K562 (cell line): ENCODE measurements around the gene OPRL1. TPM values are rescaled to one million over a fixed set of nuclear protein-coding genes. Genes with fewer than 3 reads are reported as not detected.

ENCODE experiments used
- AFF1 ChIP-seq, 2 experiments: fragments of 450-650 bp; IDR thresholded peaks; 2 replicates each; pipeline ENCODE4 v1.6.1; 2018; ENCODE audit warnings: mild to moderate bottlenecking in 2 of 2, low read depth in 1 of 2; ENCODE audit not compliant: partially characterized antibody in 2 of 2
- ESRRA ChIP-seq: fragments of 450-650 bp; IDR thresholded peaks from 2 replicates; pipeline ENCODE4 v1.6.1; 2014; ENCODE audit warnings: low read depth, mild to moderate bottlenecking, moderate library complexity, borderline replicate concordance
- GTF3C2 ChIP-seq: IDR thresholded peaks from 3 replicates; pipeline ENCODE4 v1.6.1; 2011; ENCODE audit warnings: borderline replicate concordance, mild to moderate bottlenecking, moderate library complexity; ENCODE audit not compliant: insufficient read length; ENCODE audit errors: extremely low read depth
- HDAC6 ChIP-seq: IDR thresholded peaks from 2 replicates; pipeline ENCODE4 v1.6.1; 2012; ENCODE audit warnings: low read depth, mild to moderate bottlenecking, control low read depth, inconsistent platforms, low read length, moderate library complexity
- HMGN3 ChIP-seq: IDR thresholded peaks from 2 replicates; pipeline ENCODE4 v1.6.1; 2011; ENCODE audit warnings: borderline replicate concordance, low read depth, mild to moderate bottlenecking, mixed read lengths, low read length; ENCODE audit not compliant: insufficient read length; ENCODE audit errors: extremely low read depth
- HOXB6 ChIP-seq: fragments of 250-450 bp; sonication (Bioruptor Pico); IDR thresholded peaks from 2 replicates; pipeline ENCODE4 v1.5.1; 2022; ENCODE audit warnings: mild to moderate bottlenecking, borderline replicate concordance
- MCM5 ChIP-seq: fragments of 450-650 bp; IDR thresholded peaks from 2 replicates; pipeline ENCODE4 v1.6.1; 2016; ENCODE audit warnings: low read depth
- MEIS2 ChIP-seq: fragments of 450-650 bp; IDR thresholded peaks from 2 replicates; pipeline ENCODE4 v1.6.1; 2014; ENCODE audit warnings: mild to moderate bottlenecking; ENCODE audit not compliant: partially characterized antibody
- NCOA1 ChIP-seq: fragments of 450-650 bp; IDR thresholded peaks from 2 replicates; pipeline ENCODE4 v1.6.1; 2016; ENCODE audit warnings: low read depth
- SMARCA5 ChIP-seq: fragments of 450-650 bp; IDR thresholded peaks from 2 replicates; pipeline ENCODE4 v1.6.1; 2016
- STAG1 ChIP-seq: sonication (generic); formaldehyde crosslinking; IDR thresholded peaks from 2 replicates; pipeline ENCODE4 v1.5.0; 2020; ENCODE audit warnings: missing genetic modification reagents, borderline replicate concordance
- TCFL5 ChIP-seq: fragments of 250-450 bp; sonication (Bioruptor Pico); conservative IDR thresholded peaks from 2 replicates; pipeline ENCODE4 v1.6.1; 2021; ENCODE audit warnings: mild to moderate bottlenecking, moderate library complexity, matching md5 sums
- TEAD2 ChIP-seq: fragments of 450-650 bp; IDR thresholded peaks from 2 replicates; pipeline ENCODE4 v1.6.1; 2016; ENCODE audit warnings: missing genetic modification characterization, control low read depth, missing compliant biosample characterization
- THAP12 ChIP-seq: fragments of 250-450 bp; sonication (Bioruptor Pico); IDR thresholded peaks from 2 replicates; pipeline ENCODE4 v1.9.0; 2021; ENCODE audit warnings: mild to moderate bottlenecking, inconsistent platforms
- XRCC3 ChIP-seq: fragments of 450-650 bp; IDR thresholded peaks from 2 replicates; pipeline ENCODE4 v1.6.1; 2017; ENCODE audit warnings: mild to moderate bottlenecking, moderate library complexity
- ZNF124 ChIP-seq: sonication (generic); formaldehyde crosslinking; IDR thresholded peaks from 2 replicates; pipeline ENCODE4 v1.8.1; 2022; ENCODE audit warnings: missing genetic modification reagents
- ZNF175 ChIP-seq: fragments of 200-800 bp; sonication (Bioruptor generic); IDR thresholded peaks from 2 replicates; pipeline ENCODE4 v1.6.1; 2016; ENCODE audit warnings: low read depth, mild to moderate bottlenecking, missing genetic modification characterization, missing compliant biosample characterization
- ZNF57 ChIP-seq: fragments of 450-650 bp; formaldehyde crosslinking; IDR thresholded peaks from 2 replicates; pipeline ENCODE4 v1.4.0; 2020; ENCODE audit warnings: mild to moderate bottlenecking, moderate library complexity
- ZNF699 ChIP-seq: fragments of 250-450 bp; sonication (Bioruptor Pico); IDR thresholded peaks from 2 replicates; pipeline ENCODE4 v1.8.0; 2021; ENCODE audit warnings: mild to moderate bottlenecking, moderate library complexity; ENCODE audit not compliant: insufficient replicate concordance
- polyA plus RNA-seq, 8 experiments: library from polyadenylated mRNA; depleted of rRNA in 4 of 8; stranded (reverse) in 5 of 8; unstranded in 3 of 8; fragments of >200 nt; fragmentation: Nextera tagmentation in 2 of 8; fragmentation: Illumina TruSeq in 1 of 8; extraction: Ambion mirVana in 2 of 8; extraction: Trizol in 1 of 8; gene quantifications; 2 replicates each; pipeline versions ENCODE4 v1.2.1 to v1.2.3, GENCODE V29; 2011 to 2014; ENCODE audit warnings: inconsistent platforms in 1 of 8, missing spikeins in 1 of 8
- total RNA-seq, 7 experiments: library from RNA; depleted of rRNA in 6 of 7; stranded (reverse); fragments of >200 nt in 6 of 7; fragmentation: Illumina TruSeq in 2 of 7; extraction: Trizol in 2 of 7; gene quantifications; 2 replicates each; pipeline versions ENCODE4 v1.2.1 to v1.2.3, GENCODE V29; 2011 to 2021; ENCODE audit warnings: low replicate concordance in 1 of 7

OPRL1 gene
- total and polyA plus RNA-seq, 9 of the 15 experiments (the other 6 are each of a cell fraction or from before 2014, with no cell fraction given) = 0.06 to 0.33 (median 0.11) TPM; not detected in 2

GRCh38 chr20:64062596-64063388 lies 17.1 kb upstream of the OPRL1 start, which contains the start of gene TCEA2 (continued):
- TF ChIP-seq THAP12 (CRISPR knock-in tag) = 0 out of 2 replicates have a peak, but pooled peaks have one; percentile 1
- no peak for TF ChIP-seq MEIS2
- TF ChIP-seq ESRRA = peak; percentile 15; the same call in 1 of the 2 replicates
- TF ChIP-seq ZNF175 (CRISPR knock-in tag) = peak; percentile 94
- TF ChIP-seq ZNF699 = no peak
- peak in 1 of 2 experiments; percentile 97 for TF ChIP-seq AFF1 (IDR thresholded peaks at IDR 0.05; ENCODE audit: low read depth in 1 of 2, partially characterized antibody in 2 of 2)
- TF ChIP-seq HMGN3 = no peak
- no peak for TF ChIP-seq TEAD2 (tag)
- TF ChIP-seq SMARCA5 = no peak
- TF ChIP-seq MCM5 = no peak
- TF ChIP-seq HOXB6 (CRISPR knock-in tag) = no peak
- TF ChIP-seq ZNF57 (CRISPR knock-in tag) = no peak
- TF ChIP-seq STAG1 (CRISPR knock-in tag) = no peak
- TF ChIP-seq TCFL5 (CRISPR knock-in tag) = 0 out of 2 replicates have a peak, but pooled peaks have one; percentile 26
- no peak for TF ChIP-seq ZNF124
- TF ChIP-seq XRCC3 = no peak
- TF ChIP-seq NCOA1 = no peak
- TF ChIP-seq HDAC6 = no peak
- no peak for TF ChIP-seq GTF3C2
